Activated CD4-positive, alpha-beta T cell treated with anti-CD3 and anti-CD28 coated beads, Interleukin-2, amount 10 ng/mL, durations not matched to agents 24 days and 14 days (primary cell): ENCODE data around the gene SOX13. TPM values are rescaled to one million over a fixed set of nuclear protein-coding genes. Genes with fewer than 3 reads are reported as not detected.

ENCODE experiments used
- total RNA-seq: library from RNA; stranded (reverse); gene quantifications from 2 replicates; pipeline ENCODE4 v1.2.3, GENCODE V29; 2022

The SOX13 gene
- total RNA-seq, 1 donor from 2014 or later, result not detected

Other genes with a start within 250 kb of the SOX13 start
- gene SNRPE, start 211.5 kb upstream of the SOX13 start, total RNA-seq, result 292 and 302 TPM in 2 replicates
- 0.07 TPM in 1 of 2 replicates, not detected in the other for gene ETNK2, start 78.9 kb downstream of the SOX13 start, total RNA-seq
- gene REN, start 93.2 kb downstream of the SOX13 start, total RNA-seq, result not detected in 2 replicates
- gene KISS1, start 123.4 kb downstream of the SOX13 start, total RNA-seq, result not detected in 2 replicates
- not detected in 2 replicates for gene GOLT1A, start 140.9 kb downstream of the SOX13 start, total RNA-seq